A673 (cell line): ENCODE data around the gene LRBA. TPM values are rescaled to one million over a fixed set of nuclear protein-coding genes. Genes with fewer than 3 reads are reported as not detected.

Experiments
- BruUV-seq: library from RNA; stranded (reverse); fragments of 400-500 nt; replicated peaks from 2 replicates; lab custom pipeline; 2021; lab: Mats Ljungman, UMichigan
- CTCF ChIA-PET: fragments of 300-600 bp; sonication (Branson Sonifier 250); formaldehyde crosslinking; loops from one replicate; lab custom pipeline; 2022; ENCODE audit warnings: antibody characterized with exemption; lab: Charles Lee
- POLR2A ChIA-PET: fragments of 300-600 bp; sonication (Branson Sonifier 250); formaldehyde crosslinking; loops from one replicate; lab custom pipeline; 2022; ENCODE audit warnings: antibody characterized with exemption; ENCODE audit not compliant: low non-redundant PET; lab: Charles Lee
- DNase-seq: peaks from one replicate; pipeline ENCODE4 v3.0.0-alpha.2; 2015; ENCODE audit warnings: low spot score
- H3K27ac ChIP-seq: fragments of 200-600 bp; sonication (generic); 2 replicates; pipeline ENCODE4 v1.5.1; 2016; ENCODE audit warnings: mixed run types, low read depth, mild to moderate bottlenecking, mixed read lengths, antibody characterized with exemption, low read length; ENCODE audit not compliant: poor library complexity, severe bottlenecking
- H3K27me3 ChIP-seq: fragments of 200-600 bp; sonication (generic); replicated peaks from 2 replicates; pipeline ENCODE4 v1.6.1; 2017; ENCODE audit warnings: mixed run types, low read depth, mild to moderate bottlenecking, mixed read lengths, antibody characterized with exemption, low read length; ENCODE audit not compliant: insufficient read depth, poor library complexity
- H3K36me3 ChIP-seq: fragments of 200-600 bp; sonication (generic); 2 replicates; pipeline ENCODE4 v1.6.1; 2016; ENCODE audit warnings: mixed run types, mild to moderate bottlenecking, mixed read lengths, antibody characterized with exemption, low read length; ENCODE audit not compliant: insufficient read depth, poor library complexity, severe bottlenecking
- H3K4me1 ChIP-seq: fragments of 200-600 bp; sonication (generic); 2 replicates; pipeline ENCODE4 v1.6.1; 2017; ENCODE audit warnings: mixed run types, mild to moderate bottlenecking, mixed read lengths, antibody characterized with exemption, low read length; ENCODE audit not compliant: insufficient read depth, poor library complexity, severe bottlenecking
- H3K4me3 ChIP-seq: fragments of 200-600 bp; sonication (generic); 2 replicates; pipeline ENCODE4 v1.5.1; 2016; ENCODE audit warnings: low read depth, mixed run types, mild to moderate bottlenecking, mixed read lengths, low read length; ENCODE audit not compliant: poor library complexity, severe bottlenecking
- H3K9me3 ChIP-seq: fragments of 200-600 bp; sonication (generic); 2 replicates; pipeline ENCODE4 v1.6.1; 2016; ENCODE audit warnings: mixed run types, low read depth, mild to moderate bottlenecking, mixed read lengths, antibody characterized with exemption, low read length; ENCODE audit not compliant: poor library complexity, severe bottlenecking
- CTCF ChIP-seq: fragments of 300-800, 200-600 bp; sonication (generic); conservative IDR thresholded peaks from 2 replicates; pipeline ENCODE4 v1.5.1; 2017; ENCODE audit warnings: low read depth, mild to moderate bottlenecking, antibody characterized with exemption, low read length, moderate library complexity, mixed read lengths
- EZH2 ChIP-seq: fragments of 200-600 bp; sonication (generic); IDR thresholded peaks from 2 replicates; pipeline ENCODE4 v1.6.1; 2017; ENCODE audit warnings: borderline replicate concordance, low read depth, mild to moderate bottlenecking, mixed read lengths, antibody characterized with exemption, low read length; ENCODE audit not compliant: poor library complexity, severe bottlenecking
- intact Hi-C: fragments of 100-400 bp; cut with micrococcal nuclease; formaldehyde crosslinking; loops from one replicate; pipeline ENCODE4 v1.10.0; 2022; ENCODE audit not compliant: unreplicated experiment
- total RNA-seq: library from RNA; stranded (reverse); gene quantifications from 2 replicates; pipeline ENCODE4 v1.2.3, GENCODE V29; 2021

LRBA gene
- total RNA-seq, 1 experiment from 2014 or later = 35.7 TPM

- H3K27me3 ChIP-seq = no peaks in the 10 kb centered on the region
- CTCF ChIA-PET = no interaction called here
Observed at GRCh38 chr4:150495550-150495949, 519.5 kb downstream of the LRBA start.

GRCh38 chr4:150493851-150494250 is 521.2 kb downstream of the LRBA start:
- Histone ChIP-seq H3K4me1 (no peaks in the 10 kb centered on the region), H3K27ac (no peak overlapping the region), H3K36me3 (no peaks in the 10 kb centered on the region), H3K9me3 (no peaks in the 10 kb centered on the region), H3K27me3 (no peaks in the 10 kb centered on the region), H3K4me3 (no peak overlapping the region)
- ChIA-PET CTCF (no interaction called here), POLR2A (no interaction called here)
- DNase-seq = no peak
- intact Hi-C loops = no loop called here
- TF ChIP-seq EZH2 (no peak), CTCF (no peak)
- no TSS peak for BruUV-seq

More at GRCh38 chr4:150495550-150495949, 519.5 kb downstream of the LRBA start:
- TF ChIP-seq CTCF (no peak), EZH2 (no peak)
- Histone ChIP-seq H3K9me3 (no peaks in the 10 kb centered on the region), H3K4me3 (no peak overlapping the region), H3K27ac (no peak overlapping the region), H3K4me1 (no peaks in the 10 kb centered on the region), H3K36me3 (no peaks in the 10 kb centered on the region)
- POLR2A ChIA-PET = no interaction called here
- intact Hi-C loops = no loop called here
- DNase-seq = no peak
- no TSS peak for BruUV-seq

- ChIA-PET CTCF (no interaction called here), POLR2A (no interaction called here)
- H3K4me3 ChIP-seq = no peak overlapping the region
- no peaks in the 10 kb centered on the region for H3K4me1 ChIP-seq
- H3K9me3 ChIP-seq = no peaks in the 10 kb centered on the region
- intact Hi-C loops = no loop called here
- H3K27me3 ChIP-seq = no peaks in the 10 kb centered on the region
- H3K27ac ChIP-seq = no peak overlapping the region
- DNase-seq = no peak
- TF ChIP-seq EZH2 (no peak), CTCF (no peak)
- BruUV-seq = no TSS peak
- no peaks in the 10 kb centered on the region for H3K36me3 ChIP-seq
Observed at GRCh38 chr4:150491132-150492049, 523.7 kb downstream of the LRBA start.
